Measurements from ENCODE around the gene HDAC7. TPM values are rescaled to one million over a fixed set of nuclear protein-coding genes. Genes with fewer than 3 reads are reported as not detected.

The HDAC7 gene
- total RNA-seq, 3 donors from 2014 or later (not counting 1 experiment from before 2014, with no cell fraction given): 141 to 235 (median 147) TPM

GRCh38 chr12:47748899-47749298 is 70.8 kb downstream of the HDAC7 start:
- H3K36me3 ChIP-seq (ENCODE audit: control insufficient read depth, insufficient read depth, low read length): no peaks in the 10 kb centered on the region
- no peaks in the 10 kb centered on the region for H3K9me3 ChIP-seq (ENCODE audit: control insufficient read depth, insufficient read depth, low read length)
- ATAC-seq (no peak), DNase-seq (no peak)
- intact Hi-C loops (cut with micrococcal nuclease): no loop called here
- H3K4me1 Mint-ChIP-seq: peaks cover 0 to under 1% of the 10 kb centered on the region in 2 donors
- H3K27me3 Mint-ChIP-seq (ENCODE audit: low read depth in 2 of 2): peaks cover 8 to 14% of the 10 kb centered on the region in 2 donors
- H3K9me3 Mint-ChIP-seq: no peaks in the 10 kb centered on the region
- no peaks in the 10 kb centered on the region for H3K36me3 Mint-ChIP-seq
- H3K27me3 ChIP-seq (ENCODE audit: control insufficient read depth, insufficient read depth, low read length): no peaks in the 10 kb centered on the region
- 92% methylated on average over 3 of the region's 3 CpGs for WGBS (ENCODE audit: insufficient coverage)
- no peak overlapping the region for H3K4me3 Mint-ChIP-seq
- no peak overlapping the region for H3K4me3 ChIP-seq (ENCODE audit: low read length)
- no peak for TF ChIP-seq CTCF (IDR thresholded peaks at IDR 0.05)
- peaks cover 8% of the 10 kb centered on the region for H3K4me1 ChIP-seq (ENCODE audit: control insufficient read depth, insufficient read depth, low read length)
- no peak overlapping the region for H3K27ac Mint-ChIP-seq
- H3K27ac ChIP-seq (ENCODE audit: low read length): no peak overlapping the region

GRCh38 chr12:47748507-47748828 is 71.2 kb downstream of the HDAC7 start:
- Mint-ChIP-seq H3K27me3 (ENCODE audit: low read depth in 2 of 2) (peaks cover 13 to 18% of the 10 kb centered on the region in 2 donors), H3K4me1 (peaks cover 0 to 4% of the 10 kb centered on the region in 2 donors), H3K9me3 (no peaks in the 10 kb centered on the region), H3K4me3 (no peak overlapping the region), H3K36me3 (no peaks in the 10 kb centered on the region), H3K27ac (no peak overlapping the region)
- Histone ChIP-seq H3K4me1 (ENCODE audit: control insufficient read depth, insufficient read depth, low read length) (peaks cover 8% of the 10 kb centered on the region), H3K9me3 (ENCODE audit: control insufficient read depth, insufficient read depth, low read length) (no peaks in the 10 kb centered on the region), H3K4me3 (ENCODE audit: low read length) (no peak overlapping the region), H3K36me3 (ENCODE audit: control insufficient read depth, insufficient read depth, low read length) (no peaks in the 10 kb centered on the region), H3K27ac (ENCODE audit: low read length) (no peak overlapping the region), H3K27me3 (ENCODE audit: control insufficient read depth, insufficient read depth, low read length) (no peaks in the 10 kb centered on the region)
- intact Hi-C loops (cut with micrococcal nuclease): no loop called here
- DNase-seq (no peak), ATAC-seq (no peak)
- TF ChIP-seq CTCF (IDR thresholded peaks at IDR 0.05): no peak
- WGBS (ENCODE audit: insufficient coverage): 100% methylated on average over 1 of the region's 1 CpG

GRCh38 chr12:47747596-47748506 is 71.9 kb downstream of the HDAC7 start:
- no peaks in the 10 kb centered on the region for H3K9me3 ChIP-seq (ENCODE audit: control insufficient read depth, insufficient read depth, low read length)
- no peak for TF ChIP-seq CTCF (IDR thresholded peaks at IDR 0.05)
- H3K27me3 ChIP-seq (ENCODE audit: control insufficient read depth, insufficient read depth, low read length): peaks cover 4% of the 10 kb centered on the region
- H3K36me3 ChIP-seq (ENCODE audit: control insufficient read depth, insufficient read depth, low read length): no peaks in the 10 kb centered on the region
- Mint-ChIP-seq H3K4me1 (peaks cover 0 to 10% of the 10 kb centered on the region in 2 donors), H3K36me3 (no peaks in the 10 kb centered on the region), H3K9me3 (no peaks in the 10 kb centered on the region), H3K4me3 (no peak overlapping the region), H3K27ac (no peak overlapping the region), H3K27me3 (ENCODE audit: low read depth in 2 of 2) (peaks cover 18 to 20% of the 10 kb centered on the region in 2 donors)
- intact Hi-C loops (cut with micrococcal nuclease): no loop called here
- peaks cover 8% of the 10 kb centered on the region for H3K4me1 ChIP-seq (ENCODE audit: control insufficient read depth, insufficient read depth, low read length)
- no peak overlapping the region for H3K27ac ChIP-seq (ENCODE audit: low read length)
- ATAC-seq (no peak), DNase-seq (no peak)
- WGBS (ENCODE audit: insufficient coverage): 93% methylated on average over 14 of the region's 14 CpGs
- H3K4me3 ChIP-seq (ENCODE audit: low read length): no peak overlapping the region

Data from natural killer cell (primary cell).